NCI-H524 (cell line): ENCODE data around the gene GPX4.

Experiments
- DNase-seq, 2 experiments: peaks; one replicate each; lab custom pipeline; 2025; lab: John Stamatoyannopoulos, UW

The GPX4 gene

DNA sequence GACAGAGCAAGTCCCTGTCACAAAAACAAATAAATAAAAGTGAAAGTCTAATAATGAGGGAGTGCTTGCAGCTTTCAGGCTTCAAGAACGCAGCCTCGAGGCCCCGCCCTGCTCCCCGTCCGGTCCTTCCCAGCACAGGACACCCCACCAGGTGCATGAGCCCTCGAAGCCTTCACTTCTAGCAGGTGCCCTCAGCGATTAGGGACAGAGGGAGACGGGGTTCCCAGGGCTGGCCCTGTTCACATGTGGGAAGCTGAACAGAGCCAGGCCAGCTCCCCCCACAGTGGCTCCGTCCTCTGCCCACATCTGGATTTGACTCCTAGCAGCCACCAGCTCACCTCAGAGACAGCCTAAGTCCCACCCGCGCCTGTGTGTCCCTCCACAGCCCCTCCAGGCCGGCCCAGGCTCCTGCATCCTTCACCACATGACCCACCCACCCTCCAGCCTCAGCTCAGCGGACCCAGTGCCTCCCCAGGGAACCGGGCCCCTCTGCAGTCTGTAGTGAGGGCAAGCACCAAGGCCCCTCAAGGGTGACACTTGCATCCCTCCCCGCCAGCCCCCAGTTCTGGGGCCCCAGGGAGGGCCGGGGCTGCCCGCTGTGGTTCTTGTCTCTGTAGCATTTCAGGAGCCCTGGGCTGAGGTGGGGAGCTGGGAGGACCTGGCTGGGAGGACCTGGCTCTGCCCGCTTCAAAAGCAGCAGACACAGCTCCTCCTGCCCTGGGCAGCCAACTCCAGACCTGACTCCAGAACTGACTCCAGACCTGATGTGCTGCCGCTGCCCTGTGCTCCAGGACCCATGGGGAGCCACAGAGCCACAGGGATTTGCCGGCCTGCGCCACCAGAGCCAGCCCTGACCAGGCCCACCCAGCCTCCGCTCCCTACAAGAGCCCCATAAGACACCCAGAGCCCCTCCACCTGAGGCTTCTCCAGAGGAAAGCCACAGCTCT lies 27.2 kb downstream of the GPX4 start:
- no peak for DNase-seq

DNA sequence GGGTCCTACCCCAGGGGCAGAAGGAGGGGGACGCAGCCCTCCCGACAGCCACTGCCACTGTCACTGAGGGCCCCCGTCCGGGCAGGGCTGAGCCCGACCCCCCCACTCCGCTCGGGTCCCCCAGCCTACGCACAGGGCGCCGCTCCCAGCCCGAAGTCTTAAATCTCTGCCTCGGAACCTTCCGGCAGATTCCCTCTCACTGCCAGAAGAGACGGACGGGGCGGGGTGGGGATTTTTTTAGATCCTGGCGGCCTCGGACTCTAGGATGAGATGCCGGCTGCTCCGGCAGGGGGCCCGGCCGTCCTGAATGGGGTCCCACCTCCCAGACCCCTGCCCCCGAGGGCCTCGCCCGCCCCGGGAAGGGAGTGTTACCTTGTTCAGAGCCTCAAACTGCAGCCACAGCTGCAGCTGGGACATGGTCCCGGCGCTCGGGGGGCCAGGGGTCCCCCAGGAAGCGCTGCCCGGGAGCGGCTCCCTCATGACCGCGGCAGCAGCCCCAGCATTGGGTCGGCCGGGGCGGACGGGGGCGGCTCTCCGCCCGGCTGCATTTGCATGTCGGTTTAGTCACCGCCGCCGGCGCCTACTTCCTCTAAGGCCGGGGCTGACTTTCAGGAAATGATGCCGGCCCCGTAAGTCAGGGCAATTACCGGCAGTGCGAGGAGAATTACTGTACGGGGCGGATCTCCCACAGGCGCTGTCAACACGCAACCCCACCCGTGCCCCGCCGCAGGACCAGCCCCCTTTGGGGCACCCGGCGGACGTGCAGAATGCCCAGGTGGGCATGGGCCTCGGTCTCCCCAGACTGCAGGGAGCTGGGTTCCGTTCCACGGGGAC lies 28.1 kb downstream of the GPX4 start:
- no peak for DNase-seq

DNA sequence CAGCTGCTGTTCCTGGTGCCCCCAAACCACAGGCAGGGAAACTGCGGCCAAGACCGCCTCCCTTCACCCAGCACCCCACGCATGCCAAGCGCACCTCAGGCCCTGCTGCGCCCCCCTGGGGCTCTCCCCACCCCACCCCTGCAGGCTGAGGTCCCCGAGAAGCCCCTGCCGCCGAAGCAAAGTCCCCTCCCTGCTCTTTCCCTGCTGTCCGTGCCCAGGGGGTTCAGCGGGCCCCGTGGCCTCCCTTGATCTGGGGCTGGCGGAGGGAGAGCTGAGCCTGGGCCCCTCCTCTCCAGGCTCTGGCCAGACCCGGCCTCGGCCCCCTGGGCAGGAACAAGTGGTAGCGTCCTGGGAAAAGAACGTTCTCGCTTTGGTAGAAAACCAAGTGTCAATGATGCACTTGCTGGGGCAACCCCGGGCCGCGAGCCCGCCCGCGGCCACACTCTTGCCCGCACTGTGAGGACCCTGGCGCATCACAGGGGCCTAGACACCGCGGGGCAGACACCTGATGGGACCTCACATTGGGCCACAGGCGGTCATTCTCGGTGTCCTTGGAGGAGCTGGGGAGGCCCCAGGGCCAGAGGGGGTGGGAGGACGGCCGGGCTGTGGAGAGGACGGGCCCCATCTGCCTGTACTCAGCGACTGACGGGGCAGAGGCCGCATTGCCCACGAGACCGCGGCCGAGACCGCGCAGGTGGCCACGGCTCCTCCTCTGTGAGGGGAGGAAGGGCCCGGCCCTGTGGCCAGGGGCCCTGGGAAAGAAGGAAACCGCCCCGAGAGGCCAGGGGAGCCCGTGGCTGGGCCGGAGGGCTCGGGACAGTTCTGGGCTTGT lies 29.0 kb downstream of the GPX4 start:
- no peak for DNase-seq

DNA sequence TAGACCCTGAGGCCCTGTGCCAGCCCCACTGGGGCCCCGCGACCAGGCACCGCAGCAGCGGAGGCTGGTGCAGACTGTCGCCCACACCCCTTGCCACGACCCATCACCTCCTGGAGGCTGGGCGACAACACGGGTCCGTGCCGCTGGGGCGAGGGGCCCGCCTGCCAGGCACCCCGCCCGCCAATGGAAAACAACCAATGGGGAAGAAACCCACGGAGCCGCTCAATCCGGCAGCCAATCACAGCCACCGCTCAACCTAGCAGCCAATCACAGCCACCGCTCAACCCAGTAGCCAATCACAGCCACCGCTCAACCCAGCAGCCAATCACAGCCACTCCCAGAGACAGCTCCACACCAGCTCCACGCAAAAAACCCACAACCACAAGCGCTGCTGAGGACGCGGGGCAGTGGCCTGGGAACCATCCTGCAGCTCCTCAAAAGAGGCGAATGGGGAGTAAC lies 29.7 kb downstream of the GPX4 start:
- no peak for DNase-seq

DNA sequence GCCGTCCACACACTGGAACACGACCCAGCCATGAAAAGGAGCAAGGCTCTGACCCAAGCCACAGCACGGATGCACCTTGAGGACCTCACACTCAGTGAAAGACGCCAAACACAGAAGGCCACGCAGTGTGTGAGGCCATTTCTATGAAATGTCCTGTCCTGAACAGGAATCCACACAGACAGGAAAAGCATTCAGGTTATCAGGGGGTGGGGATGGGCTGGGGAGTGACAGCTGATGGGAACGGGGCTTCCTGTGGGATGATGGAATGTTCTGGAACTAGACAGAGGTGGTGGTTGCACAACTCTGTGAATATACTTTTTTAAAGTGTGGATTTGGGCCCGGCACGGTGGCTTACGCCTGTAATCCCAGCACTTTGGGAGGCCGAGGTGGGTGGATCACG lies 30.6 kb downstream of the GPX4 start:
- DNase-seq, result no peak

DNA sequence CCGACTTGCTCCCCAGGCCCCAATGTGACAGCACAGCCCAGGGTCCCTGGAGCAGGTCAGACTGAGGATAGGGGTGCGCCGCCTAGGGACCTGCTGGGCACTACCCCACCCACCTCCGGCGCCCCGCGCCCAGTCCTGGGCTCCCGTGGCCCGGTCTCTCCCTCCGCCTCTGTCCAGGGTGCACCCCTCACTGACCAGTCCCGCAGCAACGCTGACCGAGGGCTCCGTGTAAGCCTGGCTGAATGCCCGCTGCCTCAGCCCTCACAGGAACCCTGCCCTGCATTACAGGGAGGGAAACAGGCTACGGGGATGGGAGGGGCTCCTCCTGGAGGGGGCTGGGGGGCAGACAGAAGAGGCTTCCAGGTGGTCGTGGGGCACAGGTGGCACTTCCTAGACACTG lies 31.7 kb downstream of the GPX4 start:
- no peak for DNase-seq

DNA sequence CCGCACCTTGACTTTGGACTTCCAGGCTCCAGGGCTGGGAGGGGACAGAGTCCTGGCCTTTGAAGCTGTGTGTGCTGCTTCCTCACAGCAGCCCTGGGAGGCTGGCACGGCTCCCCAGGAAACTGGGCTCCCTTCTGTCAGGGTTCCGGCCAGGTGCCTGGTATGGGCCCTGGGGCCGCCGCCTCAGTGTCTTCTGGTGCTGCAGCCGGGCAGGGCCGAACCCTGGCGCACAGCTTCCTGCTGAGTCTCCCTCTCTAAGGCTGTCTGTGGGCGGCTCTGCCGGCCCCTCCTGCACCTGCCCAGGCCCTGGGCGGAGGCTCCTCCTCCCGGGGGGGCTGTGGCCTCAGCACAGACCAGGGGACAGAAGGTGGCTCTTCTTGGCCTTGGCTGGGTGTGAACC lies 32.4 kb downstream of the GPX4 start:
- no peak for DNase-seq

DNA sequence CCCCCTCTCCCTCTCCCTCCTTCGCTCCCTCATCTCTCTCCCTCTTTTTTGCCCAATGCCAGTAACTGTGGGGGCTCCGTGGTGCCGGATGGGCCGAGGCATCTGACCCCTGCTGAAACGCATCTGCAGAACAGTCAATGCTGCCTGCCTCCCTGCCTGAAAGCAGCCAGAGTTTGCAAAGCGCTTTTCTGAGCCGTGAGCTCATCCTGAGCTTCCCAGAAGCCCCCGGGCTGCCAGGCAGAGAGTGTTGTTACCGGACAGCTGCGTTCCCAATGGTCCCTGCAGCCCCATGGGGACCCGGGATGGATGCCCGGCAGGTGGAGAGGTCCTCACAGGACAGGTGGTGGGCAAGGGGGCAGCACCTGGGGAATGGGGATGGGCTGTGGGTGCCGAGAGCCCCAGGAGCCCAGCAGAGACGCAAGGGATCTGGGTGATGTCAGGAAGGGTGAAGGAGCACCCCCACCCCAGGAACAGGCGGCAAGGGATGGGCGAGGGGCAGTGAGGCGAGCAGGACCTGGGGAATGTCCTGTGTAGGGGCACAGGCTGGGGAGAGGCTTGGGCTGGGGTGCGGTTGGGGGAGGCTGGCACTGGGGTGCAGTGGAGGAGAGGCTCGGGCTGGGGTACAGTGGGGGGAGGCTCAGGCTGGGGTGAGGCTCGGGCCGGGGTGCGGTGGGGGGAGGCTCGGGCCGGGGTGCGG lies 33.0 kb downstream of the GPX4 start:
- no peak for DNase-seq

DNA sequence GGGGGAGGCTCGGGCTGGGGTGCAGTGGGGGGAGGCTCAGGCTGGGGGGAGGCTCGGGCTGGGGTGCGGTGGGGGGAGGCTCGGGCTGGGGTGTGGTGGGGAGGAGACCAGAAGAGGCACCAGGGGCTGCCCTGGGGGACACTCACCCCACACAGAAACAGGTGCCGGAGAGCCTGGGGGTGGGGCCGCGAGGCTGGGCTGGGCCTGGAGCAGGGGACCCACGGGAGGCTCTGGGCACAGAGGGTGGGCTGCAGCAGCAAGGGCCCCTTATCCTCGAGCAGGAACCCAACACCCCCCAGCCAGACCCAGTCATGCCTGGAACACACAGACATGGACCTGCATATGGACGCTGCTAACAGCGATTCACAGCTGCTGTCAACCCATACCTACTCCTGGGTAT lies 34.3 kb downstream of the GPX4 start:
- DNase-seq, result no peak

DNA sequence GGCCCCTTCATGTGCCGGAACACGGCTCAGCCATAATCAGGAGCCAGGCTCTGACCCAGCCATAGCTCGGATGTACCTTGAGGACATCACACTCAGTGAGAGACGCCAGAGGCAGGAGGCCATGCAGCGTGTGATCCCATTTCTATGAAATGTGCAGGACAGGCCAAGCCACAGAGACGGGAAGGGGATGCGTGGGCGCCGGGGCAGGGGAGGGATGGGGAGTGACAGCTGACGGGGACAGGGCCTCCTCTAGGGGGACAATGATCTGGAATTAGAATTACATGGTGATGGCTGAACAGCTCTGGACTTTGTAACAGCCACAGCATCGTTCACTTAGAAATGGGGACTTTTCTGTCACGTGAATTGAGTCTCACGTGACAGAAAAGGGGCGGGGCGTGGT lies 35.3 kb downstream of the GPX4 start:
- DNase-seq, result no peak

DNA sequence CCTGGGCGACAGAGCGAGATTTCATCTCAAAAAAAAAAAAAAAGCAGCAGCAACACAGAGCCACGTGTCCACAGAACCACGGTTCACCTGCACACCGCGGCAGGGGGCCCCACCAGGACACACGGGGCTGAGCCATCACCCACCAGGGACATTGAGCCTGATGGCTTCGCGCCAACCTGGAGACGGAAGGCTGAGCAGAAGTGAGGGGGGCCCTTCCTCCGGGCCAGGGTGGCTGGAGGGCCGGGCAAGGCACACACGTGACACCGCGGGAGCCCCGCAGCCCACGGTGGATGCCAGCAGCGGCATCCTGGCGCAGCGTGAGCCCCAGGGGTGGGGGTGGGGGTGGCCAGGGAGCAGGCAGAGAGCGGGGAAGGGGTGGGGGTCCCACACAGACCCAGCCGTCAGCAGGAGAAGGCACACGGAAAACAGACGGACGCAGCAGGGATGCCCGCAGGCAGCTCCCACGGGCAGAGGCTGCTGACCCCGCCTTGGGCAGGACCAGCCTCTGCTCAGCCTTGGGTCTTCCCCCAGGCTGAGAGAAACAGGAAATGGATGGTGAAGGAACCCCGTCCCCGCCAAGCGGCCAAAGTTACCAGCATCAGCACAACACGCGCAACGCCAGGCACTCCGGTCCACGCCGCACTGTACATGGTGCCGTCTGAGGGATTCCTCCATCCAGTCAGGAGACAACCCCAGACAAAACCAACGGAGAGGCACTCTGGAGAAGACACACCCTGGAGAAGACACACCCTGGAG lies 36.7 kb downstream of the GPX4 start:
- DNase-seq, result no peak

DNA sequence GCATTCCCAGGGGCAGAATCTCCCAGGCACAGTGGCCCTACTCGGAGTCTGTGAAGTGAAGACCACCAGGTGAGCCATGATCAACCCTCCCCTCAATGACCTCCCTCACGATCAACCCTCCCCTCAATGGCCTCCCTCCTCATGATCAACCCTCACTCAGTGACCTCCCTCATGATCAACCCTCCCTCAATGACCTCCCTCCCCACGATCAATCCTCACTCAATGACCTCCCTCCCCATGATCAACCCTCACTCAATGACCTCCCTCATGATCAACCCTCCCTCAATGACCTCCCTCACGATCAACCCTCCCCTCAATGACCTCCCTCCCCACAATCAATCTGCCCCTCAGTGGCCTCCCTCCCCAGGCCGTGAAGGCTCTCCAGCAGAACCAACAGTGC lies 38.1 kb downstream of the GPX4 start:
- DNase-seq, result no peak

DNA sequence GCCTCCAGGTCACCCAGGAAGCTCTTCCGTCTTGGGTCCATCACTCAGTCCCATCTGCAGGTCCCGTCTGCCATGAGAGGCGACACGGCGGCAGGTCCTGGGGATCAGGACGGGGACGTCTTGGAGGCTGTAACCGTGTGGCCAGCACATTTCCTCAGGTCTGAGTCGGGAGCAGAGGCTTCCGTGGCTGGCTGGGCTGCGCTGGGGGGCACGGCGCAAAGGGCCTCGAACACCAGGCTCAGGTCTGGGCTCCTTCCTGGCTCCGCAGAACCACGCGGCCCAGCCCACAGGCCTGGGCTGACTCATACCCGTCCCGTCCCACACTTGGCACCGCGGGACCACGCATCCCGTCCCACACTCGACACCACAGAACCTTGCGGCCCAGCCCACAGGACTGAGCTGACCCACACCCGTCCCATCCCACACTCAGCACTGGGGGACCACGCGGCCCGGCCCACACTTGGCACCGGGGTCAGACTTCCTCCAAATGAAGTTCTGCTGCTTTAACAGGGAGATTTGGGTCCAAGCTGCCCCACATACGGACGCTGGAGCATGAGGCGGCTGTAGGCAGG lies 40.1 kb downstream of the GPX4 start:
- no peak for DNase-seq

DNA sequence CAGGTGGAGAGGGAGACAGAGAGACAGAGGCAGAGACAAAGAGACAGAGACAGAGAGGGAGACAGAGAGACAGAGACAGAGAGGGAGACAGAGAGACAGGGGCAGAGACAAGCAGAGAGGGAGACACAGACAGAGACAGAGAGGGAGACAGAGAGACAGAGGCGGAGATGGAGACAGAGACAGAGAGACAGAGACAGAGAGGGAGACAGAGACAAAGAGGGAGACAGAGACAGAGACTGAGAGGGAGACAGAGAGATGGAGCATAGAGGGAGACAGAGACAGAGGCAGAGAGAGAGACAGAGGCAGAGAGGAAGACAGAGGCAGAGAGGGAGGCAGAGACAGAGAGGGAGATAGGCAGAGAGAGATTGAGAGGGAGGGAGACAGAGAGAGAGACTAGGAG lies 40.9 kb downstream of the GPX4 start:
- DNase-seq, result no peak

DNA sequence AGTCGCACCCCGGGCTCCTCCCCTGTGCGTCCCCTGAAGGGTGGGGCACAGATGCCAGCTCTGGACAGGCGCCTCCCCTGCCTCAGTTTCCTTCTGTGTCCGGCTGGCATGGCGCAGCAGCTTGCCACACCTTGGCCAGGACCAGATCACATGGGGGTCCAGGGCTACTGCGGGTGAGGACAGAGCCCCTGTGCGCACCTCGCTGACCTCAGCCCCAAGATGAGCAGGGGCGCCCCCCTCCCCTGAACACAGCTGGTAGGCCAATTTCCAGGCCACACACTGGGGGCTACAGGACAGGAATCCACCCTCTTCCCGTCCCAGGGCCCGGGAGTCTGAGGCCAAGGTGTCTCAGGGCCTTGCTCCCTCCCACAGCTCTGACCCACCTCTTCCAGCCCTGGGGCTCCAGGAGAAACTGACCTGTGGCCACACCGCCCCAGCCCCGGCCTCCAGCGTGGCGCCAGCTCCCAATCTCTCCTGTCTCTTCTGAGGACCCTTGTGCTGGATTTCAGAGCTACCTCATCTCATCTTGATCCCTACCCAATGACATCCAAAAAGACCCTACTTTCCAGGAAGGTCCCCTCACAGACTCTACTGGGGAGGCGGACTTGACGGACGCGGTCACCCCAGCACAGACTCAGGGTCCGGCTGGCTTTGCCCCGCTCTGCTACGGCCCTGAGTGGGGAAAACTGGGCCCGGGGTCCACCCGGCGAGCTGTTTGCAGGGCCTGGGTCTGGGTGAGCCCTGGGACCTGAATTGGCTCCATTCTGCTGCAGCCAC lies 42.0 kb downstream of the GPX4 start:
- no peak for DNase-seq

DNA sequence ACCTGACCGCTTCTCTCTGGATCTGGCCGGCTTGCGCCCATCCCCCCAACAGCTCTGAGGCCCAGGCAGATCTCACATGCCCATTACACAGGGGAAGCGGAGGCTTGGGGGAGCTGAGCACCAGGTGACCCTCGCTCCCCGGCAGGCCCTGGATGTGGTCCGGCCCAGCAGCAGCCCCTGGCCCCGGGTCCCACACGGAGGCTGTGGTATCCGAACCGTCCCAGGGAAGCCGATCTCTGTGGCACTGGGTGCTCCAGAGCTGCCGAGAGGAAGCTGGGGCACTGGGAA lies 42.6 kb downstream of the GPX4 start:
- no peak for DNase-seq

DNA sequence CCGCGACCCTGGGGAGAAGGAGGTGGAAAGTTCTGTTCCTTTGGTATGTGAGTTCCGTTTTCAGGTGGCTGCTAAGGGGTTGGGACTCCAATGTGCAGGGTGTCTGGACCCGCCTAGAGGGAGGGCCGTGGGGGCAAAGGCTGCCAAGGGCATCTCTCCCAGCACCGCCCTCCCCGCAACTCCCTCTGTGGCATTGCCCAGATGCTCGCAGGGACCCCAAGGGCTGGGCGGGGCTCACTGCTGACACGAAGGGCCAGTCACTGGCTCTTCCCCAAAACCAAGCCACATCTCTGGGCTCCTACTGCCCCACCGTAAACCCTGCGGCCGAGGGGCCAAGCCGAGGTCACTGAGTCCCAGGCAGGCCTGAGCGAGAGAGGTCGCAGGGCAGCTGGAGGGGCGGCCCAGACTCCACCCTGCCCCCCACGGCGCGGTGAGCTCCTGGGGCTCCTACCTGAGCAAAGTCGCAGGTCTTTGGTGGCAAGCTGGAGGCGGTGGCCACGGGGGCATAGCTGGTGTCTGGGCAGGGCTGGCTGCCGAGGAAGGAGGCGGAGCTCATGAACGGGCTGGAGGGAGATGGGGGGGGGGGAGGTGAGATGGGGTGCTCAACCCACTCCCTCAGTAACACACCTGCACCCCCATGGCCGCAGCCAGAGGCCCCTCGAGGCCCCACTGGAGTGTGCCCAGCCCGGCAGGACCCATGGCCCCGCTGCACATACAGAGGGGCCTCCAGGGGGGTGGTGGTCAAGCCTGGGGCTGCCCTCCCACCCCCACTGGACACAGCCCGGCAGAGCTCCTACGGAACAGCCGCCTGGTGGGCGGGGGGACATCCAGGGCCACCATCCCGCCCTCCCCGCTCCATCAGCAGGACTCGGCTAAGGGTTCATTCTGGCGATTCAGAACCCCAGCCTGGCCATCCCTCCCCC lies 43.3 kb downstream of the GPX4 start:
- DNase-seq, result no peak

DNA sequence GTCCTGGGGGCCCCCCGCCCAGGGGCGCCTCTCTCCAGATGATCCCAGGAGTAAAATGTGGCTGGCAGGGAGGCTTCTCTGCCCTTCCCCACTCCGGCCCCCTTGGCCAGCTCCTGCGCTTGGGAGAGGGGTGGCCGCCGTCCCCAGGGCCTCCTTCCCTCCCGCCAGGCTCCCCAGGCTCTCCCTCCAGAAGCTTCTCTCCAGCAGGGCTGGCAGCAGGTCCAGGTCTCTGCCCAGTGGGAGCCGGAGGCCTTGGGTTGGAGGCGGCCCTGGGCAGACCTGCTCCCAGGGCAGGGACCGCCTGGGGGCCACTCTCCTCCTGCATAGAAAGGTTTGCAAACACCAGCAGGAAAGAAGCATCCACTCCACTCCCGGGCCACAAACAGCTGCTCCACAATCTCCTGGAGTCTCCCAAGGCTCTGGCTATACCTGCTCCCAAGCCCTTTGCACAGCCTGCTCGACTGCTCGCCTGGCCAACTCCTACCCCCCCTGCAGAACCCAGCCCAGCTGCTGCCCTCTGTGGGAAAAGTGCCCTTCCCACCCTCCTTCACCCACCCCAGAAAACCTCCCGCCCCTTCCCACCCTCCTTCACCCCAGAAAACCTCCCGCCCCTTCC lies 44.2 kb downstream of the GPX4 start:
- DNase-seq, result no peak
